GM12878 (cell line): ENCODE data around the gene GOLGA5. TPM values are rescaled to one million over a fixed set of nuclear protein-coding genes. Genes with fewer than 3 reads are reported as not detected.

ENCODE experiments used
- ATAC-seq: fragments of 200-7000 bp; cut with Tn5 transposase; 3 replicates; pipeline ENCODE4 v1.9.1; 2020; ENCODE audit warnings: mild to moderate bottlenecking, moderate library complexity
- BruUV-seq: library from RNA; stranded (reverse); fragments of 400-500 nt; replicated peaks from 2 replicates; lab custom pipeline; 2021; lab: Mats Ljungman, UMichigan
- CTCF ChIA-PET: fragments of 300-600 bp; sonication (Branson Sonifier 250); formaldehyde crosslinking; extraction: SDS; loops from one replicate; lab custom pipeline; 2021; ENCODE audit warnings: inconsistent platforms; lab: Yijun Ruan, JAX
- POLR2A ChIA-PET: fragments of 350-600 bp; formaldehyde crosslinking; extraction: SDS; loops from one replicate; lab custom pipeline; 2021; ENCODE audit warnings: inconsistent platforms; lab: Charles Lee
- RAD21 ChIA-PET: fragments of 300-600 bp; sonication (Branson Sonifier 250); formaldehyde crosslinking; loops from one replicate; lab custom pipeline; 2023; ENCODE audit warnings: antibody characterized with exemption; ENCODE audit not compliant: unreplicated experiment; lab: Charles Lee
- SMC1A ChIA-PET: fragments of 300-600 bp; sonication (Branson Sonifier 250); formaldehyde crosslinking; loops from one replicate; lab custom pipeline; 2023; ENCODE audit not compliant: unreplicated experiment, uncharacterized antibody; lab: Charles Lee
- DNase-seq: peaks from one replicate; pipeline ENCODE4 v3.0.0-alpha.2; 2011; ENCODE audit warnings: low read depth, low spot score
- FAIRE-seq: peaks from 3 replicates; lab custom pipeline; 2011; peaks lifted over from hg19 to GRCh38; lab: Jason Lieb, UNC
- H2AFZ ChIP-seq: 2 replicates; pipeline ENCODE4 v1.6.0; 2011; ENCODE audit warnings: low read depth, low read length, control low read depth; ENCODE audit not compliant: control insufficient read depth
- H3K27ac ChIP-seq: 2 replicates; pipeline ENCODE4 v1.5.1; 2011; ENCODE audit warnings: control low read depth; ENCODE audit not compliant: control insufficient read depth, insufficient read depth
- H3K27me3 ChIP-seq, 2 experiments: replicated peaks in 1 of 2; 2 replicates each; pipeline versions ENCODE4 v1.6.0 to v1.6.1; 2011; ENCODE audit warnings: low read length in 1 of 2; ENCODE audit not compliant: control insufficient read depth in 2 of 2, insufficient read depth in 2 of 2
- H3K36me3 ChIP-seq, 2 experiments: 2 replicates each; pipeline ENCODE4 v1.5.1; 2011; ENCODE audit warnings: low read length in 1 of 2; ENCODE audit not compliant: control insufficient read depth in 2 of 2, insufficient read depth in 2 of 2
- H3K4me1 ChIP-seq: 2 replicates; pipeline ENCODE4 v1.6.1; 2011; ENCODE audit warnings: mild to moderate bottlenecking, low read length, moderate library complexity, mixed read lengths; ENCODE audit not compliant: control insufficient read depth, insufficient read depth
- H3K4me2 ChIP-seq: 2 replicates; pipeline ENCODE4 v1.6.0; 2011; ENCODE audit warnings: control low read depth; ENCODE audit not compliant: control insufficient read depth, insufficient read depth
- H3K4me3 ChIP-seq: fragments of 200-600 bp; sonication (generic); 2 replicates; pipeline ENCODE4 v1.5.1; 2016
- H3K79me2 ChIP-seq: 2 replicates; pipeline ENCODE4 v1.6.0; 2011; ENCODE audit warnings: low read length; ENCODE audit not compliant: control insufficient read depth, insufficient read depth
- H3K9ac ChIP-seq: 2 replicates; pipeline ENCODE4 v1.8.0; 2011; ENCODE audit warnings: low read length, control low read depth, mixed read lengths; ENCODE audit not compliant: control insufficient read depth, insufficient read depth
- H3K9me3 ChIP-seq: replicated peaks from 3 replicates; pipeline ENCODE4 v1.5.1; 2011; ENCODE audit warnings: mild to moderate bottlenecking, low read length; ENCODE audit not compliant: control insufficient read depth, insufficient read depth
- H4K20me1 ChIP-seq: 2 replicates; pipeline ENCODE4 v1.6.0; 2011; ENCODE audit not compliant: control insufficient read depth, insufficient read depth
- DPF2 ChIP-seq: fragments of 450-650 bp; IDR thresholded peaks from 2 replicates; pipeline ENCODE4 v1.6.1; 2017; ENCODE audit warnings: mild to moderate bottlenecking
- KLF5 ChIP-seq: fragments of 450-650 bp; IDR thresholded peaks from 2 replicates; pipeline ENCODE4 v1.6.1; 2014; ENCODE audit warnings: mild to moderate bottlenecking; ENCODE audit not compliant: partially characterized antibody
- LARP7 ChIP-seq: fragments of 450-650 bp; IDR thresholded peaks from 2 replicates; pipeline ENCODE4 v1.6.1; 2017; ENCODE audit warnings: mild to moderate bottlenecking
- MEF2A ChIP-seq: IDR thresholded peaks from 2 replicates; pipeline ENCODE4 v1.6.1; 2011; ENCODE audit warnings: low read depth, mild to moderate bottlenecking, low read length, moderate library complexity; ENCODE audit not compliant: insufficient read depth
- YBX1 ChIP-seq: fragments of 450-650 bp; IDR thresholded peaks from 2 replicates; pipeline ENCODE4 v1.6.1; 2016; ENCODE audit warnings: antibody characterized with exemption
- ZNF217 ChIP-seq: fragments of 450-650 bp; IDR thresholded peaks from 2 replicates; pipeline ENCODE4 v1.6.1; 2017; ENCODE audit warnings: antibody characterized with exemption, mild to moderate bottlenecking
- WGBS: methylation state at CpG from one replicate; pipeline ENCODE4 v1.1.6; 2016; ENCODE audit warnings: low lambda C conversion rate; ENCODE audit not compliant: insufficient replicate concordance, insufficient coverage; ENCODE audit errors: missing lambda C conversion rate; 5-methylcytosine and 5-hydroxymethylcytosine counted together
- in situ Hi-C: fragments of 300-500 bp; cut with MboI; formaldehyde crosslinking; loops from 9 replicates; pipeline ENCODE4 v1.14.3; 2018; ENCODE audit warnings: mixed read lengths
- intact Hi-C: fragments of 100-400 bp; cut with micrococcal nuclease; formaldehyde crosslinking; loops from one replicate; pipeline ENCODE4 v1.14.2; 2022; ENCODE audit not compliant: unreplicated experiment
- polyA plus RNA-seq, 11 experiments: library from polyadenylated mRNA; depleted of rRNA in 4 of 11; unstranded in 6 of 11; stranded (reverse) in 5 of 11; fragments of >200 nt; fragmentation: Nextera tagmentation in 4 of 11; fragmentation: Illumina TruSeq in 1 of 11; extraction: Ambion mirVana in 4 of 11; extraction: Trizol in 1 of 11; gene quantifications; 1 replicate in 1 of 11; 2 replicates in 10 of 11; pipeline versions ENCODE4 v1.2.1 to v1.2.3, GENCODE V29; 2011 to 2016; ENCODE audit warnings: inconsistent platforms in 2 of 11, missing spikeins in 2 of 11, low read depth in 1 of 11
- total RNA-seq, 4 experiments: library from RNA; depleted of rRNA in 3 of 4; stranded (reverse); fragments of >200 nt in 3 of 4; fragmentation: Illumina TruSeq in 1 of 4; extraction: Trizol in 1 of 4; gene quantifications; 2 replicates each; pipeline versions ENCODE4 v1.2.1 to v1.2.3, GENCODE V29; 2013 to 2021
- TF ChIP-seq, protein P1 (sequence below), 3 experiments: IDR thresholded peaks in 2 of 3; conservative IDR thresholded peaks in 1 of 3; 2 replicates each; pipeline ENCODE4 v1.5.1; 2011; ENCODE audit warnings: low read depth in 3 of 3, low read length in 3 of 3, mild to moderate bottlenecking in 3 of 3, control low read depth in 2 of 3, moderate library complexity in 2 of 3, inconsistent platforms in 1 of 3, mixed read lengths in 1 of 3; ENCODE audit not compliant: control insufficient read depth in 2 of 3, insufficient read depth in 1 of 3; ENCODE audit errors: extremely low read depth in 1 of 3
- TF ChIP-seq, protein P2 (sequence below): fragments of 450-650 bp; IDR thresholded peaks from 2 replicates; pipeline ENCODE4 v1.6.1; 2017; ENCODE audit warnings: mild to moderate bottlenecking, low read depth, inconsistent platforms; ENCODE audit not compliant: poor library complexity, severe bottlenecking

Gene GOLGA5
- total and polyA plus RNA-seq, 10 of the 15 experiments (the other 5 are each of a cell fraction or from before 2014, with no cell fraction given), result 10.9 to 30.1 (median 19.7) TPM

DNA sequence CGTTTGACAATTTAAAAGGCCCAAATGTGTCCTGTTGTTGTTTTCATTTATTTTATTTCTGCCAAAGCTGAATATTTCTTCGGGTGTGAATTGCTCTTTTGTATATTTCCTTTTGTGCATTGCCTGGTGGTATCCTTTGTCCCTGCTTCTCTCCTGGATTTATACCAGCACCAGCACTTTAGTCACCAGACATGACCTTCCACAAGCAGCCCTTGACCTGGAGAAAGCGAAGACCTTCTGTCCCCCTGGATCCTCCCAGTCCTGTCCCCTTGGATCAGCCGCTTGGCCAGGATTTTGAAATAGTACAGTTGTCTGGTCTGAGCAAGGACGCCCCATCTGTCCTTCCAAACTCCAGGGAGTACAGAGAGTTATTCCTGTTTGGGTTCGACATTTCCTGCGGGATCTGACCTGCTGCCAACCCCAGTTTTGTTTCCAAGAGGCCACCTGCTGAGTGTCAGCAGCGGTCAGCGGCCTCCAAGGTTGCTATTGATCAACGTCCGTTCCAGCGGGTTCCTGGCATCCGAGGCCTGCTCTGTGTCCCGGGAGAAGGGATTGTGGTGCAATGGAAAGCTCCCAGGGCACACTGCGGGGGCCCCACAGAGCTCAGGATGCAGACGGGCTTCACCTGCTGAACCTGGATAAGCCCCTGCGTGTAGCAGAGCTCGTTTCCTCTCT lies 83.8 kb downstream of the GOLGA5 start (continued):
- TF ChIP-seq, protein P1, sequence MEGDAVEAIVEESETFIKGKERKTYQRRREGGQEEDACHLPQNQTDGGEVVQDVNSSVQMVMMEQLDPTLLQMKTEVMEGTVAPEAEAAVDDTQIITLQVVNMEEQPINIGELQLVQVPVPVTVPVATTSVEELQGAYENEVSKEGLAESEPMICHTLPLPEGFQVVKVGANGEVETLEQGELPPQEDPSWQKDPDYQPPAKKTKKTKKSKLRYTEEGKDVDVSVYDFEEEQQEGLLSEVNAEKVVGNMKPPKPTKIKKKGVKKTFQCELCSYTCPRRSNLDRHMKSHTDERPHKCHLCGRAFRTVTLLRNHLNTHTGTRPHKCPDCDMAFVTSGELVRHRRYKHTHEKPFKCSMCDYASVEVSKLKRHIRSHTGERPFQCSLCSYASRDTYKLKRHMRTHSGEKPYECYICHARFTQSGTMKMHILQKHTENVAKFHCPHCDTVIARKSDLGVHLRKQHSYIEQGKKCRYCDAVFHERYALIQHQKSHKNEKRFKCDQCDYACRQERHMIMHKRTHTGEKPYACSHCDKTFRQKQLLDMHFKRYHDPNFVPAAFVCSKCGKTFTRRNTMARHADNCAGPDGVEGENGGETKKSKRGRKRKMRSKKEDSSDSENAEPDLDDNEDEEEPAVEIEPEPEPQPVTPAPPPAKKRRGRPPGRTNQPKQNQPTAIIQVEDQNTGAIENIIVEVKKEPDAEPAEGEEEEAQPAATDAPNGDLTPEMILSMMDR (IDR thresholded peaks at IDR 0.05 in 2 of 3, conservative IDR thresholded peaks at IDR 0.05 in 1 of 3; ENCODE audit: control insufficient read depth in 2 of 3, extremely low read depth in 1 of 3, insufficient read depth in 1 of 3, low read depth in 3 of 3, low read length in 3 of 3), result no peak

DNA sequence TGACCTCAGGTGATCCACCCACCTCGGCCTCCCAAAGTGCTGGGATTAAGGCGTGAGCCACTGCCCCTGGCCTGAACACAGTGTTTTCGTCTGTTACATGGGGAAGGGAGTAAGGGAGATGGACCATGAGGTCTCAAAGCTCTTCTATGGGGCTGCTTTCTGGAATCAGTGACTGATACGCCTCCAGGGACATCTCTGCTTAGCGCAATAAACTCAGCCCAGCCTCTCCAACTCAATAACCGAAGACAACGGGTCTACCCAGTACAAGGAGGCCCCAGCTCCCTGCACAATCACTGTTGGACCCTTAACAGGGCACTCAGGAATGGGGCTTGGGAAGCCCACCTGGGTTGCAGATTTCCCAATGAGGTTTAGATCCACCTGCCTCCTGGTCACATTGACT lies 86.2 kb downstream of the GOLGA5 start:
- ChIA-PET CTCF (interaction anchor here (0.8 to 1.3 kb wide), 3 partner anchors 38 to 379 kb away, joined by 3 to 7 read pairs (median 3); no protein-coding TSS in a partner anchor), RAD21 (no interaction called here)
- no TSS peak for BruUV-seq
- in situ Hi-C loops, result no loop called here
- H3K27ac ChIP-seq, result no peak overlapping the region
- no peak for DNase-seq
- H3K9me3 ChIP-seq, result no peaks in the 10 kb centered on the region
- no peak overlapping the region for H2AFZ ChIP-seq
- no peaks in the 10 kb centered on the region for H3K4me1 ChIP-seq
- no peaks in the 10 kb centered on the region for H3K79me2 ChIP-seq
- TF ChIP-seq ZNF217, result no peak
- TF ChIP-seq, protein P2, sequence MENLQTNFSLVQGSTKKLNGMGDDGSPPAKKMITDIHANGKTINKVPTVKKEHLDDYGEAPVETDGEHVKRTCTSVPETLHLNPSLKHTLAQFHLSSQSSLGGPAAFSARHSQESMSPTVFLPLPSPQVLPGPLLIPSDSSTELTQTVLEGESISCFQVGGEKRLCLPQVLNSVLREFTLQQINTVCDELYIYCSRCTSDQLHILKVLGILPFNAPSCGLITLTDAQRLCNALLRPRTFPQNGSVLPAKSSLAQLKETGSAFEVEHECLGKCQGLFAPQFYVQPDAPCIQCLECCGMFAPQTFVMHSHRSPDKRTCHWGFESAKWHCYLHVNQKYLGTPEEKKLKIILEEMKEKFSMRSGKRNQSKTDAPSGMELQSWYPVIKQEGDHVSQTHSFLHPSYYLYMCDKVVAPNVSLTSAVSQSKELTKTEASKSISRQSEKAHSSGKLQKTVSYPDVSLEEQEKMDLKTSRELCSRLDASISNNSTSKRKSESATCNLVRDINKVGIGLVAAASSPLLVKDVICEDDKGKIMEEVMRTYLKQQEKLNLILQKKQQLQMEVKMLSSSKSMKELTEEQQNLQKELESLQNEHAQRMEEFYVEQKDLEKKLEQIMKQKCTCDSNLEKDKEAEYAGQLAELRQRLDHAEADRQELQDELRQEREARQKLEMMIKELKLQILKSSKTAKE, result no peak
- no peak for TF ChIP-seq KLF5
- TF ChIP-seq, protein P1 (IDR thresholded peaks at IDR 0.05 in 2 of 3, conservative IDR thresholded peaks at IDR 0.05 in 1 of 3; ENCODE audit: control insufficient read depth in 2 of 3, extremely low read depth in 1 of 3, insufficient read depth in 1 of 3, low read depth in 3 of 3, low read length in 3 of 3), result no peak
- no peak for TF ChIP-seq LARP7
- no peak for TF ChIP-seq DPF2
- no peak for TF ChIP-seq MEF2A
- no peak for TF ChIP-seq YBX1
- TF ChIP-seq, all 136 proteins: peak for 0
- Histone ChIP-seq H3K4me3 (no peak overlapping the region), H3K9ac (no peak overlapping the region), H3K27me3 (peaks cover 0 to 3% of the 10 kb centered on the region in 2 experiments; a peak in 1 of 4 replicates), H4K20me1 (no peaks in the 10 kb centered on the region), H3K36me3 (no peaks in the 10 kb centered on the region), H3K4me2 (no peak overlapping the region)
- intact Hi-C loops, result no loop called here
- ChIA-PET POLR2A (no interaction called here), SMC1A (interaction anchor here (0.7 to 1.0 kb wide), 2 partner anchors 233 to 299 kb away, joined by 3 read pairs; no protein-coding TSS in a partner anchor)
- FAIRE-seq, result no peak
- 51% methylated on average over 7 of the region's 7 CpGs for WGBS
- ATAC-seq, result no peak
